ENCODE measurements around the gene OR10V1. TPM values are rescaled to one million over a fixed set of nuclear protein-coding genes. Genes with fewer than 3 reads are reported as not detected.

OR10V1 gene
- total and polyA plus RNA-seq, 9 of the 15 experiments (the other 6 are each of a cell fraction or from before 2014, with no cell fraction given) = not detected

DNA sequence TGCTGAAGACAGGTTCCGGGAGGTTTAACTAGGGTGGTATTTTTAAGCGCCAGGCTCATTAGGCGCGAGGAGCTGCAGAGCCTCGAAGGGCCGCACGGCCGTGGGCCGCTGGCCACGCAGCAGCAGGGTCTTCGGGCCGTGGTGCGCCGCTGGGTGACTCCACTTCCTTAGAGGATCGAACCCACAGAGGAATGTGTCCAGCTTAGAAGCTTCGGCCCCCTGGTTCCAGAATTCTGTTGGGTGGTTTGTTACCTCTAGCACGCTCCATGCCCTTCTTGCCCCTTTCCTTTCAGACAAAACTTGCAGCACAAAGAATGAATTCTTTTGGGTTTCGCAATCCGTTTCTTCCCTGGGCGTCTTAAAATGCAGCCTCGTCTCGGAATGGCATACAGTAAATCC is 44.0 kb downstream of the OR10V1 start (continued):
- TF ChIP-seq, protein P1, sequence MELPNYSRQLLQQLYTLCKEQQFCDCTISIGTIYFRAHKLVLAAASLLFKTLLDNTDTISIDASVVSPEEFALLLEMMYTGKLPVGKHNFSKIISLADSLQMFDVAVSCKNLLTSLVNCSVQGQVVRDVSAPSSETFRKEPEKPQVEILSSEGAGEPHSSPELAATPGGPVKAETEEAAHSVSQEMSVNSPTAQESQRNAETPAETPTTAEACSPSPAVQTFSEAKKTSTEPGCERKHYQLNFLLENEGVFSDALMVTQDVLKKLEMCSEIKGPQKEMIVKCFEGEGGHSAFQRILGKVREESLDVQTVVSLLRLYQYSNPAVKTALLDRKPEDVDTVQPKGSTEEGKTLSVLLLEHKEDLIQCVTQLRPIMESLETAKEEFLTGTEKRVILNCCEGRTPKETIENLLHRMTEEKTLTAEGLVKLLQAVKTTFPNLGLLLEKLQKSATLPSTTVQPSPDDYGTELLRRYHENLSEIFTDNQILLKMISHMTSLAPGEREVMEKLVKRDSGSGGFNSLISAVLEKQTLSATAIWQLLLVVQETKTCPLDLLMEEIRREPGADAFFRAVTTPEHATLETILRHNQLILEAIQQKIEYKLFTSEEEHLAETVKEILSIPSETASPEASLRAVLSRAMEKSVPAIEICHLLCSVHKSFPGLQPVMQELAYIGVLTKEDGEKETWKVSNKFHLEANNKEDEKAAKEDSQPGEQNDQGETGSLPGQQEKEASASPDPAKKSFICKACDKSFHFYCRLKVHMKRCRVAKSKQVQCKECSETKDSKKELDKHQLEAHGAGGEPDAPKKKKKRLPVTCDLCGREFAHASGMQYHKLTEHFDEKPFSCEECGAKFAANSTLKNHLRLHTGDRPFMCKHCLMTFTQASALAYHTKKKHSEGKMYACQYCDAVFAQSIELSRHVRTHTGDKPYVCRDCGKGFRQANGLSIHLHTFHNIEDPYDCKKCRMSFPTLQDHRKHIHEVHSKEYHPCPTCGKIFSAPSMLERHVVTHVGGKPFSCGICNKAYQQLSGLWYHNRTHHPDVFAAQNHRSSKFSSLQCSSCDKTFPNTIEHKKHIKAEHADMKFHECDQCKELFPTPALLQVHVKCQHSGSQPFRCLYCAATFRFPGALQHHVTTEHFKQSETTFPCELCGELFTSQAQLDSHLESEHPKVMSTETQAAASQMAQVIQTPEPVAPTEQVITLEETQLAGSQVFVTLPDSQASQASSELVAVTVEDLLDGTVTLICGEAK (IDR thresholded peaks at IDR 0.05) = 0 out of 2 replicates have a peak, but pooled peaks have one; percentile 37
- TF ChIP-seq, protein P1 (CRISPR knock-in tag; IDR thresholded peaks at IDR 0.05) = no peak
- TF ChIP-seq ZFX (CRISPR knock-in tag; IDR thresholded peaks at IDR 0.05) (peak; percentile 39), EP400 (IDR thresholded peaks at IDR 0.05) (0 out of 2 replicates have a peak, but pooled peaks have one; percentile 6), ASH1L (IDR thresholded peaks at IDR 0.05; ENCODE audit: borderline replicate concordance, low read depth, partially characterized antibody) (peak; percentile 37), SNAPC5 (CRISPR knock-in tag; IDR thresholded peaks at IDR 0.05) (no peak), CEBPG (CRISPR knock-in tag; IDR thresholded peaks at IDR 0.05) (peak; percentile 84), CEBPG (tag; conservative IDR thresholded peaks at IDR 0.05 in 1 of 2, IDR thresholded peaks at IDR 0.05 in 1 of 2) (peak; percentile 84 to 95), PREB (CRISPR knock-in tag; IDR thresholded peaks at IDR 0.05) (no peak), HNRNPLL (IDR thresholded peaks at IDR 0.05; ENCODE audit: low read depth, low read length, poor library complexity, severe bottlenecking) (no peak), STAG1 (CRISPR knock-in tag; IDR thresholded peaks at IDR 0.05; ENCODE audit: borderline replicate concordance) (no peak), ZBTB1 (CRISPR knock-in tag; IDR thresholded peaks at IDR 0.05; ENCODE audit: borderline replicate concordance, low read depth) (no peak), ATF1 (CRISPR knock-in tag; IDR thresholded peaks at IDR 0.05) (no peak), ATF1 (tag; IDR thresholded peaks at IDR 0.05) (peak; percentile 87), ZNF639 (CRISPR knock-in tag; conservative IDR thresholded peaks at IDR 0.05 in 1 of 2, IDR thresholded peaks at IDR 0.05 in 1 of 2) (peak in 1 of 2 experiments; percentile 12; a peak in 1 of 4 replicates), ZFP1 (CRISPR knock-in tag; IDR thresholded peaks at IDR 0.05) (no peak), FOSL1 (tag; conservative IDR thresholded peaks at IDR 0.05) (peak; percentile 13; the same call in 1 of the 2 replicates)
